Common myeloid progenitor, CD34-positive (primary cell): ENCODE data around the gene WNK2.

Source experiments
- CTCF ChIA-PET: fragments of 350-600 bp; sonication (Branson Sonifier 250); formaldehyde crosslinking; loops from one replicate; lab custom pipeline; 2021; ENCODE audit warnings: antibody characterized with exemption; lab: Charles Lee
- POLR2A ChIA-PET: fragments of 350-600 bp; sonication (Branson Sonifier 250); formaldehyde crosslinking; loops from one replicate; lab custom pipeline; 2021; ENCODE audit warnings: antibody characterized with exemption; lab: Charles Lee
- DNase-seq, 3 donors: peaks; one replicate each; pipeline versions ENCODE4 v3.0.0 to v3.0.0-alpha.2; 2013
- H3K27ac ChIP-seq, 2 experiments: 1 replicate in 1 of 2; 2 replicates in 1 of 2; pipeline ENCODE4 v1.7.0; 2013; ENCODE audit warnings: inconsistent platforms in 2 of 2, low read length in 2 of 2, mild to moderate bottlenecking in 2 of 2, low read depth in 1 of 2, moderate library complexity in 1 of 2; ENCODE audit not compliant: severe bottlenecking in 2 of 2, insufficient read depth in 1 of 2, poor library complexity in 1 of 2
- H3K27me3 ChIP-seq, 5 experiments: replicated peaks in 2 of 5; 1 replicate in 3 of 5; 2 replicates in 2 of 5; pipeline versions ENCODE4 v1.6.1 to v1.7.0; 2013; ENCODE audit warnings: low read length in 4 of 5, mild to moderate bottlenecking in 2 of 5, moderate library complexity in 2 of 5, inconsistent platforms in 1 of 5; ENCODE audit not compliant: insufficient read depth in 5 of 5, control insufficient read depth in 4 of 5
- H3K36me3 ChIP-seq, 4 experiments: 1 replicate in 2 of 4; 2 replicates in 2 of 4; pipeline versions ENCODE4 v1.6.1 to v1.7.0; 2013; ENCODE audit warnings: low read length in 3 of 4, control low read depth in 1 of 4, mild to moderate bottlenecking in 1 of 4; ENCODE audit not compliant: control insufficient read depth in 4 of 4, insufficient read depth in 4 of 4
- H3K4me1 ChIP-seq, 4 experiments: 1 replicate in 3 of 4; 2 replicates in 1 of 4; pipeline versions ENCODE4 v1.6.1 to v1.7.1; 2013; ENCODE audit warnings: low read length in 3 of 4, mild to moderate bottlenecking in 3 of 4, control low read depth in 1 of 4, inconsistent platforms in 1 of 4, moderate library complexity in 1 of 4; ENCODE audit not compliant: control insufficient read depth in 4 of 4, insufficient read depth in 4 of 4; ENCODE audit errors: control extremely low read depth in 1 of 4
- H3K4me3 ChIP-seq, 7 experiments: 1 replicate in 4 of 7; 2 replicates in 3 of 7; pipeline versions ENCODE4 v1.5.1 to v1.7.0; 2013; ENCODE audit warnings: mild to moderate bottlenecking in 7 of 7, low read length in 6 of 7, moderate library complexity in 6 of 7, inconsistent platforms in 2 of 7, low read depth in 2 of 7, control low read depth in 1 of 7; ENCODE audit not compliant: insufficient read depth in 4 of 7, control insufficient read depth in 1 of 7; ENCODE audit errors: extremely low read depth in 1 of 7
- H3K9me3 ChIP-seq, 5 experiments: 1 replicate in 4 of 5; 2 replicates in 1 of 5; pipeline versions ENCODE4 v1.6.1 to v1.7.1; 2013; ENCODE audit warnings: low read length in 4 of 5, mild to moderate bottlenecking in 2 of 5, inconsistent platforms in 1 of 5, low read depth in 1 of 5, moderate library complexity in 1 of 5; ENCODE audit not compliant: control insufficient read depth in 4 of 5, insufficient read depth in 2 of 5; ENCODE audit errors: control extremely low read depth in 1 of 5
- WGBS: methylation state at CpG from one replicate; pipeline ENCODE4 v1.1.5; 2013; ENCODE audit not compliant: insufficient coverage; 5-methylcytosine and 5-hydroxymethylcytosine counted together

WNK2 gene

GRCh38 chr9:93254061-93254481, 70.1 kb downstream of the WNK2 start:
- Histone ChIP-seq H3K4me1 (no peaks in the 10 kb centered on the region), H3K9me3 (no peaks in the 10 kb centered on the region), H3K27ac (no peak overlapping the region), H3K4me3 (no peak overlapping the region), H3K36me3 (no peaks in the 10 kb centered on the region), H3K27me3 (peaks cover 0 to 13% (median 0%) of the 10 kb centered on the region in 5 experiments)
- WGBS = 96% methylated on average over 13 of the region's 14 CpGs
- ChIA-PET POLR2A (interaction anchor here (0.6 kb wide), 1 partner anchor 22 kb away, joined by 5 read pairs; no protein-coding TSS in a partner anchor), CTCF (interaction anchor here (0.6 kb wide), 1 partner anchor 148 kb away, joined by 4 read pairs; no protein-coding TSS in a partner anchor)
- DNase-seq = no peak

- ChIA-PET CTCF (interaction anchor here (0.6 kb wide), 1 partner anchor 147 kb away, joined by 4 read pairs; no protein-coding TSS in a partner anchor), POLR2A (no interaction called here)
- Histone ChIP-seq H3K9me3 (no peaks in the 10 kb centered on the region), H3K27me3 (peaks cover 0 to 13% (median 0%) of the 10 kb centered on the region in 5 experiments), H3K36me3 (no peaks in the 10 kb centered on the region), H3K4me1 (no peaks in the 10 kb centered on the region), H3K27ac (no peak overlapping the region), H3K4me3 (no peak overlapping the region)
- 100% methylated on average over 7 of the region's 7 CpGs for WGBS
- DNase-seq = no peak
Measured at GRCh38 chr9:93254806-93255493, 71.0 kb downstream of the WNK2 start.

GRCh38 chr9:93255494-93255867, 71.5 kb downstream of the WNK2 start:
- Histone ChIP-seq H3K4me1 (no peaks in the 10 kb centered on the region), H3K36me3 (no peaks in the 10 kb centered on the region), H3K27me3 (peaks cover 0 to 9% (median 0%) of the 10 kb centered on the region in 5 experiments), H3K27ac (no peak overlapping the region), H3K9me3 (no peaks in the 10 kb centered on the region), H3K4me3 (no peak overlapping the region)
- POLR2A ChIA-PET = no interaction called here
- 94% methylated on average over 7 of the region's 7 CpGs for WGBS
- CTCF ChIA-PET = no interaction called here
- DNase-seq = no peak

GRCh38 chr9:93255994-93256877, 72.3 kb downstream of the WNK2 start:
- ChIA-PET CTCF (no interaction called here), POLR2A (no interaction called here)
- Histone ChIP-seq H3K4me3 (no peak overlapping the region), H3K9me3 (no peaks in the 10 kb centered on the region), H3K27me3 (peaks cover 0 to 9% (median 0%) of the 10 kb centered on the region in 5 experiments), H3K4me1 (no peaks in the 10 kb centered on the region), H3K27ac (no peak overlapping the region), H3K36me3 (no peaks in the 10 kb centered on the region)
- no peak for DNase-seq
- WGBS = 97% methylated on average over 11 of the region's 22 CpGs

- Histone ChIP-seq H3K27me3 (peaks cover 0 to 9% (median 0%) of the 10 kb centered on the region in 5 experiments), H3K4me3 (no peak overlapping the region), H3K36me3 (no peaks in the 10 kb centered on the region), H3K27ac (no peak overlapping the region), H3K4me1 (no peaks in the 10 kb centered on the region), H3K9me3 (no peaks in the 10 kb centered on the region)
- CTCF ChIA-PET = no interaction called here
- 92% methylated on average over 15 of the region's 22 CpGs for WGBS
- POLR2A ChIA-PET = no interaction called here
- no peak for DNase-seq
Measured at GRCh38 chr9:93256878-93257807, 73.2 kb downstream of the WNK2 start.

- Histone ChIP-seq H3K36me3 (no peaks in the 10 kb centered on the region), H3K4me3 (no peak overlapping the region), H3K27me3 (peaks cover 0 to 9% (median 0%) of the 10 kb centered on the region in 5 experiments), H3K27ac (no peak overlapping the region), H3K9me3 (no peaks in the 10 kb centered on the region), H3K4me1 (no peaks in the 10 kb centered on the region)
- WGBS = 96% methylated on average over 12 of the region's 12 CpGs
- no peak for DNase-seq
- POLR2A ChIA-PET = no interaction called here
- CTCF ChIA-PET = no interaction called here
Measured at GRCh38 chr9:93257808-93258331, 73.9 kb downstream of the WNK2 start.
